ENCODE results near the gene UBALD1.

UBALD1 gene

DNA sequence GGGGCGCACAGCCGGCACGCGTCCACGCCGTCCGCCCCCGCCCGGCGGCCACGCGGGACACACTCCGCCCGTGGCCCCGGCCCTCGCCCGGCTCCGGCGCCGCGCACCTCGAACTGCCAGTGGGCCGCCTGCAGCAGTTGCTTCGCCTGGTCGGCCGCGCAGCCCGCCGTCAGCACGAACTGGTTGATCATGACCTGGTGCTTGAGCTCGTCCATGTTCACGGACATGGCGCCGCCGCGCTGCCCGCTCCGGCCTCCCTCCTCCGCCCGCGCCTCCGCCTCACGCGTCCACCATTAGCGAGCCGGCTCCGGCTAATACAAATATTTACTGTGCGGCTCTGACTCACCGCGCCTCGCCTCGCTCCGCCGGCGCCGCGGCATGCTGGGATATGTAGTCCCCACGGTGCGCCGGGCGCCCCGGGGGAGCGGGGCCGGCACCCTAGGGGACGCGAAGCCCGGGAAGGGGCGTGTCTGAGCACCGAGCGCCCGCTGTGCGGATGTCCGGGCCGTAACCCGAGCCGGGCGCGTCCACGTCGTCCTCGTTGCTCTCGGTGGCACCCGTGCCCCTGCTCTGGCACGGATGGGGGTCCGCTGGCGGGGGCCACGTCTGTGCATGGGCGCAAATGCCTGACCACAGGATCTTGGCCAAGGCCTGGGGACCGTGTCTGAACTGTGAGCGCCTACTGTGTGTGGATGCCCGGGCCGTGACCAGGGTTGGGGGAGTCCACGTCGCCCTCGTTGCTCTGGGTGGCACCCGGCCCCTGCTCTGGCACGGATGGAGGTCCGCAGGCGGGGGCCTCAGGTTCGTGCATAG is at the start of gene UBALD1:
UBALD1 (minus strand) TSS at position 318 of the 813 bp plus-strand sequence; CDS start at position 227, 91 bp downstream.
- DNase-seq (ENCODE audit: low spot score), result peak; percentile 93

DNA sequence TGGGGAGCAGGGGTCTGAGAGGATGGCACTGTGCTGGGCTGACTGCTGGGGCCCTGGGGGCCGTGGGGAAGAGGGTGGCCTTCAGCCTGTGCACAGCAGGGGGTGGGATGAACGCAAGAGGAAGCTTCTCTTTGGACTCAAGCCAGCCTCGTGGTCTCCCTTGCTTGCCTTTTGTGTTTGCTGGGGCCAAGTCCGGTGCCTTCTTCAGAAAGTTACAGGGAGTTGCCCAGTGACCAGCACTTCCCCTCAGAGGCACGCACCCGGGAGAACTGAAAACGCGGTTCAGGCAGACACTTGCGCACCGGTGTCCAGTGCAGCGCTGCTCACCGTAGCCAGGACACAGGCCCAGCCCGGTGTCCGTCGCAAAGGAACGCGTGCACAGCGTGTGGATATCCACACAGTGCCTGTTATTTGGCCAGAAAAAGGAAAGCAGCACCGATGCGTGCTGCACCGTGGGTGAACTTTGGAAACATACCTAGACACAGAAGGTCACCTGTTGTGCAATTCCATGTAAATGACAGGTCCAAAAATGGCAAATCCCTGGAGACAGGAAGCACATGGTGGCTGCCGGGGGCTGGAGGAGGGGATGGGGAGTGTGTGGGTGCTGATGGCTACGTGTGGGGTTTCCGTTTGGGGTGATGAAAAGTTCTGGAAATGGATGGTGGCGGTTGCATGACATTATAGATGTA is 49.2 kb upstream of the UBALD1 start:
- no peak for DNase-seq (ENCODE audit: low spot score)

DNA sequence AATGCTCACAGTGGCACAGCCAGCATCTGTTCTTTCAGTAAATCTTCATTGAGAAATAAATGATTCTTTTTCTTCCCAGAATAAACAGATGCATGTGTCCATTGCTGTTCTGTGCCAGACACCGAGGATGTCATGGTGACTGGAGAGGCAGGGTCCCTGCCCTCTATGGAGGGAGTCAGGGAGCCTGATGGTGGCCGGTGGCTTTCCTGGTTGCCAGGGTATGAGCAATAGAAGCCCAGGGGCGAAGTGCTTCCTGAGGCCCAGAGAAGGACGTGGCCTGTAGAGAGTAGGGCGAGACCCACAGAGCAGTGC is 48.7 kb upstream of the UBALD1 start:
- no peak for DNase-seq (ENCODE audit: low spot score)

DNA sequence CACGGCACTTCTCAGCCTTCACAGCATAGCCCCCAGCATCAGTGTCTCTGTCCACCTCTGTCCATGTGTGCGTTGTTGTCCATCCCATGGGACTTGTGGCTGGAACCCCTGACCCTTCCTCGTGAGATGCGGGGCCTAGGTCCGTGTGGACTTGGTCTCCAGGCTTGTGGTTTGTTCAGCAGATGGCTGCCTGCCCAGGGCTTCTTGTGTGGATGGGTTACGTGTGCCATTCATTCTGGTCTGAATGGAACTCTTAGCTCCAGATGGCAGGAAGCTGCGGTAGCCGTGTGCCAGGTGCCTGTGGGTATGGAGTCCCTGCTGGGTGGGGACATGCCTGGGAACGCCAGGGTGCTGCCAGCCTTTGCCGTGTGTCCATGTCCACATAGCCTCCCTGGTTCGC is 47.0 kb upstream of the UBALD1 start:
- DNase-seq (ENCODE audit: low spot score), result no peak

DNA sequence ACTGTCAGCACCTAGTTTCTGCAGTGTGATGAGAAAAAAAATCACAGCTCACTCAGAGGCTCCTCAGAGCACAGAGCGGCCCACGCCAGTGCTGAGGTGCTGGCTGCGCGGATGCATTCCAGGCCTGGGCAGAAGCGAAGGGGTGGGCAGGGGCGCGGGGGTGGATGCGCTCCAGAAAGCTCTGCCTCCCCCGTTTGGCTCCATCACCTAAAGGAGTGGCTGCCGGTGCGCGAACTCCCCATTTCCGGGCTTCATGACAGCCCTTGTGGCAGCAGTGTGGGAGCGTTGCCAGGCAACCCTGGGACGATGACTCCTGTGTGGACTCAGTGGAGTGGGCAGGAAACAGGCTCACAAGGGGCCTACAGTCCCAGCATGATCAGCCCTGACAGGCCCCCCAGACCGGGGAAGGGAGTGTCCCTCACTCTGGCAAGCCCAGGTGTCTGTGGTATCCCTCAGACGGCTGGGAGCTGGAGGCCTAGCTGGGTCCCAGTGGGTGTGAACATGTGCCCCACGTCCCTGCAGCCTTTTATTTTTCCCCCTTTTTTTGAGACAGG is 45.8 kb upstream of the UBALD1 start:
- no peak for DNase-seq (ENCODE audit: low spot score)

DNA sequence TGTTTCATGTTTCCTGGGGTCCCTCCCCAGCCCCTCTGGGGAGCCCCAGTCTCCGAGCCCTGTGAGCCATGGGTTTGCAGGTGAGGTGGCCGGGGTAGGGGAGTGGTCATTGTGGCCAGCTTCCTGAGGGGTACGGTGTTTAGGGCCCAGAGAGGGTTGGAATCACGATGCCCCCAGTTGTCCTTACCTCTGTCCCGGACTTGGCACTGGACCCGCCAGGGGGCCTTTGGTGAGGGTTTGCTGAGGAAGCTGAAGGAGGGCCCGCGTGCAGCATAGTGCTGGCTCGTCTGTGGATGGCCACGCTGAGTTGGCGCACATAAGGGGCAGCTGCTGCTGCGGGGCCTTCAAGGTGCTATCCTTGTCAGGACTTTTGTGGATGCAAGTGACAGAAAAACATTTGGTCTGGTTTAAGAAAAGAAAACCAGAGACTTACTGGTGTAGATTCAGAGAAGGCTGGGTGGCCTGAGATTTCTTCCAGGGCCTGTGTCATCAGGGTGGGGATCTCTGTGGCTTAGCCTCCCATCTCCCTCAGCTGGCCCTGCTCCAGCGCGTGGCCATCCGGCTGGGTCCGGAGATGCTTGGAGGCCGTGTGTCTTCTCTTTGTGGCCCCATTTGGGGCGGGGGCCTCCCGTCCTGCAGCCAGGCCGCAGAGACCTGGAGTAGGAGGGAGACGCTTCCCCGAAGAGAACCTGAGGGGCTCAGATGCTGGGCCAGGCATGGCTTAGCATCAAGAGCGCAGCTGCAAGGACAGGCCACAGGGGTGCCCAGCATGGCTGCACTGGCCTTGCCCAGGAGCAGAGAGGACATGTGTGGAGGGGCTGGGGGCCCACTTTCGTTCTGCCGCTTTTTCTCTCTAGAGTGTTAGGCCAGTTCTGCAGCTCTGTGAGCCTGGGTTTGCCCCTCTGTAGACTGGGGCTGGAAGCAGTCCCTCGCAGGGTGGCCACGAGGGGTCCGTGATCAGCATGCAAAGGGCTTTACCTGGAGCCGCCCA is 45.0 kb upstream of the UBALD1 start:
- DNase-seq (ENCODE audit: low spot score), result no peak

DNA sequence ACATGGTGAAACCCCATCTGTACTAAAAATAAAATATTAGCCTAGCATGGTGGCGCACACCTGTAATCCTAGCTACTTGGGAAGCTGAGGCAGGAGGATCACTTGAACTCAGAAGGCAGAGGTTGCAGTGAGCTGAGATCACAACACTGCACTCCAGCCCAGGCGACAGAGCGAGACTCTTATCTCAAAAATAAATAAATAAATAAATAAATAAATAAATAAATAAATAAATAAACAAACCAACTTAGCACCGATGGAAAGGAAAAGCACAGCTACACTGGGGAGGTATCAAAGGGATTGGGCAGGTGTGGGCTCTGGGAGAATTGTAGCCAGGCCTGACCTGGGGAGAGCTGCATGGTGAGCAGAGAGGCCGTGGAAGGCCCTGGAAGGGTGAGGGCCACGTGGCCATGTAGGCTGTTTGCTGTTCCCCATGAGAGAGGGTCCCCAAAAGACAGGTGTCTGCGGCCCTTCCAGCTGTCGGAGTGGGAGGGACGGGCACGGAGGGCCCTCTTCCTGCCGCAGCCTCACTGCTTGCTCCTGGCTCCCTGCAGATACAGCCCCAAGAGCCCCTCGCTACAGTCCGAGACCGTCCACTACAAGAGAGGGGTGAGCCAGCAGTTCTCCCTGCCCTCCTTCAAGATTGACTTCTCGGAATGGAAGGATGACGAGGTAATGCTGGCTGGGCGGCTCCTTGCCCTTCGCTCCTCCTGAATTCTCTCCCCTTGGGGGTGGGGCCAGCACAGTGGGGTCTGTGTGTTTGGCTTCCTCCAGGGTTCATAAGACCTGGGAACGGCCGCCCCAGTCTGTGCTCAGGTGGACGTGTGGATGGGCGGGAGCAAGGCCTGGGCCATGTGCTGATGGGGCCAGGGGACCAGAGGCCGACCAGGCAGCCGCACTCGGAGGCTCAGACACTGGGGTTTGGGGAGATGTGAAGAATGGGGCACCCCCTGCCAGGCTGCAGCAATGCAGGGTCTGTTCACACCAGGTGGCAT is 42.3 kb upstream of the UBALD1 start:
- DNase-seq (ENCODE audit: low spot score), result no peak

DNA sequence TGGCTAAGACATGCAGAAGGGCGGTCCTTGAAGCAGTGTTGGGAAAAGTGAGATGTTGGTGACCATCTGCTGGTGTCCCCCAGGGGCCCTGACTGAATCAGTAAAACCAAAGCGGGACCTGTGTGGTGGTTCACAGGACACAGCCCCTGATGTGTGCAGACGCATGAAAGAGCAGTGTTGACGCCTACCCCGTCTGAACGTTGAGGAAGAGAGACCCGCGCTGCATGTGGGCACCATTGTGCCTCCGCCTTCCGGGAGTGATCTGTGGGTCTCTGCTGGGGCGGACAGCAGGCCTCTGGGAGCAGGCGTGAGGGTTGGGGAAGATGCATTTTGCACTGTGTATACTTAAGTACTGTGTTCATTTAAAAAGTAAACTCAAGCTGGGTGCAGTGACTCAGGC is 41.5 kb upstream of the UBALD1 start:
- no peak for DNase-seq (ENCODE audit: low spot score)

DNA sequence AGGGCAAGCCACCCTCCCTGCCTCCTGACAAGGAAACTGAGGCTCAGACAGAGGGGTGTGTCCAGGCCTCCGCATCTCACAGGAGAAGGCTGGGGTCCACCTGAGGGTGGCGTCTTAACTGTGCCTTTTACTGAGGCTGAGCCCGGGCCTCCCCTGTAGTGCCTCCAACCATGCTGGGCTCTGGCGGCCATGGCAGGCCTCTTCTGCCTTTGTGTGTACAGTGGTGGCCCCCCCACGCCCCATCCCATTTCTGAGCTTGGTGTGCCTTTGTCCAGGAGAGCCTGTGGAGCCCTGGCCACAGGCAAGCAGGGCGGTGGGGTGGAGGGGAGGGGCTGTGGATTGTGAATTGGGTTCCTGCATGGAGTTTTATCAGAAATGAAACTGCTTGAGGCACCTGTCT is 41.1 kb upstream of the UBALD1 start:
- DNase-seq (ENCODE audit: low spot score), result no peak

DNA sequence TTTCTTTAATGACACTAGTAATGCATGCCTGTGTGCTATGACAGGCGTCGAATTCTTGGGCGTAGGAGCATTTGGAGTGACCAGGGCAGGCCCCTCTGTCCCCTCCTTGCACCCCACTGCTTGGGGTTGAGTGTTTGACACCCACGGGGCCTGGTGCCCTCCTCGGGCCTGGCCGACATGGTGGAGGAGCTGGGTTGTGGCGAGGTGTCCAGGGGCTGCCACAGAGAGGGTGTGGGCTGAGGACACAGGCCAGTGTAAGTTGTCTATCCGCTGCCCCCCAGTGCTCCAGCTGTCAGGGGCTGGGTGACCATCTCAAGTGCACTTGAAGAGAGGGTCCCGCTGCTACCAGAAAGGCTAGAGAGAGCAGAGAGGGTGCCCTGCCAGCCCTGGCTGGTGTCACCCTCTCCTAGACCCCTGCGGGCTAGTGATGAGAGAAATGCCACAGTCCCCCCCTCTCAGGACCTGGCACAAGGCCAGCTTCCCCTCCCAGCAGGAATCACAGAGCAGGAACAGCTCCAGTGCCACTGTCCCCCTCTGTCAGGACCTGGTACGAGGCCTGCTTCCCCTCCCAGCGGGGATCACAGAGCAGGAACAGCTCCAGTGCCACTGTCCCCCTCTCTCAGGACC is 40.4 kb upstream of the UBALD1 start:
- no peak for DNase-seq (ENCODE audit: low spot score)

DNA sequence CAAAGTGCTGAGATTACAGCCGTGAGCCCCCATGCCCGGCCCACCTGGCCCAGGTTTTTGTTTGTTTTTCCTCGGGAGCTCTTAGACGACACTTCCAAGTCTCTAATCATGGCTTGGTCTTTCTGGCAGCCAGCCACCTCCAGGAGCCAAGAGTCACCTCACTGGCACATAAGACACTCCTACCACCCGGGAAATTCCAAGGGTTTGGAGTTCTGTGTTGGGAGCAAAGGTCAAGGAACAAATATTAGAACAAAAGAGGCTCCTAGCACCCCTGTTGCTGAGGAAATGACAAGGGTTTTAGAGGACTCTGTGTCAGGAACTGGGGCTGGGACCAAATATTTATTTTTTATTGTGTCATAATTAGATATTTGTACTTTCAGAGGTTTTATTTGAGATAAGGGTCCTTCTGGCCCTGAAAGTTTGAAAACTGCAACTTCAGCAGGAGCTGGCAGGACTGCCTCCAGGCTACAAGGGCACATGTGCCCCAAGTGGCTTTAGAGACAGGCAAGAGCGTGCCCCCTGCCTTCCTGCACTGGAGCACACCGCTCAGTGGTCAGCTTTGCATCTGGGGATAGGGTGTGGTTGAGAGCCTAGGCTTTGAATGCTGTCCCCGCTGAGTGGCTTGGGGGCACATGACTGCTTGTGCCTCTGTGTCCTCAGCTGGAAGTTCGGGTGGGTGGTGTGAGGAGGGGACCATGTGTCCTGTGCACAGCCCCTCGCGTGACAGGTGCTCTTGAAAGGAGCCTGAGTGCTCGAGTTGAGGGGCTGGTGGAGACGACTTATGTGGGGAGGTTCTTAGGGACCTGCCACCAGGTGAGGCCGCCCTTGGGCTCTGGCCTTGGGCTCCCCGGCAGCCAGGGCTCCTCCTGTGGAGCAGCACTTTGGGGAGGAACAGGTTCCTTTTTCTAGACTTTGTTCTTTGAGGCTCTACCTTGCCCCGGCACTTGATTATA is 39.6 kb upstream of the UBALD1 start:
- DNase-seq (ENCODE audit: low spot score), result peak; percentile 76

DNA sequence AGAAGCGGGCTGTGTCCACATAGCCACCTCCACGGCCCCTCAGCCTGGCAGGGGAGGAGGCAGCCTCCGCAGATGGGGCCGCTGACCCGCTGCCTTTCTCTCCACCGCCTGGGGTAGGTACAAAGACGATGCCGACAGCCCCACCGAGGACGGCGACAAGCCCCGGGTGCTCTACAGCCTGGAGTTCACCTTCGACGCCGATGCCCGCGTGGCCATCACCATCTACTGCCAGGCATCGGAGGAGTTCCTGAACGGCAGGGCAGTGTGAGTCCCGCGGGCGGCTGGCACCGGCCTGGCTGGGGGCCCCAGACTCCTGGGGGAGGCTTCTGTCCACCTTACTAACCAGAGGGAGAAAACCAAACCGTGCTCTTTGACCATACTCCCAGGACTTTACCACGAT is 37.9 kb upstream of the UBALD1 start:
- no peak for DNase-seq (ENCODE audit: low spot score)

DNA sequence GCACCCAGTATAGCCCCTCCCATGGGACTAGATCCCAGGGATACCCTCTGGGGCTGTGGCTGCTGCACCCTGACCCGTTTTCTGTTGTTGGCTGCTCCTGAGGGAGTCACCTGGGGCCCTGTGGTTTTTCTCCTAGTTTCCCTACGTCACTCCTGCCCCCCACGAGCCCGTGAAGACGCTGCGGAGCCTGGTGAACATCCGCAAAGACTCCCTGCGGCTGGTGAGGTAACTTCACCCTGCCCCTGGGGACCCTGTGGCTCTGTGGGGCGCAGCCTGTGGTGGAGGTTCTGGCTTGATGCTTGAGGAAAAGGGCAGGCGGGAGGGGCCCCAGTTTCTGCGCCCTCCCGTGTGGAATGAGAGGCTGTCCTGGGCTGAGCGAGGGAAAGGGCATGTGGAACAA is 37.1 kb upstream of the UBALD1 start:
- no peak for DNase-seq (ENCODE audit: low spot score)

DNA sequence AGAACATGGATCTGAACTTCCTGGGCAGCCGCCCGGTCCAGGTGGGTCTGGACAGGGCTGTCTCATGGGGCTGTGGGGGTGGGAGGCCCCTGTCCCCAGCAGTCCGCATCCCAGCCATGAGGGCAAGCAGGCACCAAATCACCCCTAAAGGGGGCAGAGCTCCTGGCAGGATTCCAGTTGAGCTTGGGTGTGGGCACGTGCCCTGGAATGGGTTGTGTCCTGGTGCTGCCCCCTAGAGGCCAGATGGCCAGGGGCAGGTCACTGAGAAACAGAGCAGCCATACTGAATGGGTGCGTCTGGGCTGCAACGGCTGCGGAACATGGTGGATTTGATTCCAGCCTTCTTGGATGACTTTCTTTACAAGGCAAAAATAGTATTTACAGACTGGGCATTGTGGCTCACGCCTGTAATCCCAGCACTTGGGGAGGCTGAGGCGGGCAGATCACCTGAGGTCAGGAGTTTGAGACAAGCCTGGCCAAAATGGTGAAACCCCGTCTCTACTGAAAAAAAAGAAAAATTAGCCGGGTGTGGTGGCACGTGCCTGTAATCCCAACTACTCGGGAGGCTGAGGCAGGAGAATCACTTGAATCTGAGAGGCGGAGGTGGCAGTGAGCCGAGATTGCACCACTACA is 35.9 kb upstream of the UBALD1 start:
- peak; percentile 35 for DNase-seq (ENCODE audit: low spot score)

DNA sequence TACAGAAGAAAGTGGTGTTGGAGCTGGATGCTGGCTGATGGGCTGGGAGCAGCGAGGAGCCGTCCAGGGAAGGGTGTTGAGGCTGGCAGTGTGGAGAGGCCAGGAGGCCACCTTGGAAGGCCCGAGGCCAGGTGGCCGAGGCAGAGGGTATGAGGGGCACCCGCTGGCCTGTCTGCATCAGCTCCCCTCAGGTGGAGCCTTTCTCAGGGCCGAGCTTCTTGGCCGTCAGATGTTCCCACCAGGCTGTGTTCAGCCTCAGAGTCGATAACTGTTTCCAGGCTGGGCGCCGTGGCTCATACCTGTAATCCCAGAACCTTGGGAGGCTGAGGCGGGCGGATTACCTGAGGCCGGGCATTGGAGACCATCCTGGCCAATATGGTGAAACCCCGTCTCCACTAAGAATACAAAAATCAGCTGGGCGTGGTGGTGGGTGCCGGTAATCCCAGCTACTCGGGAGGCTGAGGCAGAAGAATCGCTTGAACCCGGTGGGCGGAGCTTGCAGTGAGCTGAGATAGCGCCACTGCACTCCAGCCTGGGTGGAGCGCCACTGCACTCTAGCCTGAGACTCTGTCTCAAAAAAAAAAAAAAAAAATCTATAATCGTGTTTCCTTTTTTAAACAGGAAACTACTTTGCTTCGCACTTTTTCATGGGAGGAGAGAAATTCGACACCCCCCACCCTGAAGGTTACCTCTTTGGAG is 35.2 kb upstream of the UBALD1 start:
- no peak for DNase-seq (ENCODE audit: low spot score)

DNA sequence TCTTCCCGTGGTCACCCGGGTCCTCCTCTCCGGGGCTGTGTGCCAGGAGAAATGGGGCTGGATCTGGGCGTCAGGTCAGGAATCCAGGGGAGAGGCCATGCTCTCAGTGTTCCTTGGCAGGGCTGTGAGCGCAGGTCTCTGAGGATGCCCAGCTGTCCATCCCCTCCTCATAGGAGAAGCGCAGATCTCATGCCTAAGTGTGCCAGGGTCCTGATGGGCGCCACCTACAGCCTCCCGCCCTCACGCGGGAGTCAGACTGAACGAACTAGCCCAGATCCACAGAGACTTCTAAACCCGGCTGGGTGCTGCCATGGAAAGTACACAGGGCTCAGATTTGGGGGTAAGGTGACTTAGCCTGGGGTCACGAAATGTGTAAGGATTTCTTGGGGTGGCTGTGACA is 34.2 kb upstream of the UBALD1 start:
- no peak for DNase-seq (ENCODE audit: low spot score)

DNA sequence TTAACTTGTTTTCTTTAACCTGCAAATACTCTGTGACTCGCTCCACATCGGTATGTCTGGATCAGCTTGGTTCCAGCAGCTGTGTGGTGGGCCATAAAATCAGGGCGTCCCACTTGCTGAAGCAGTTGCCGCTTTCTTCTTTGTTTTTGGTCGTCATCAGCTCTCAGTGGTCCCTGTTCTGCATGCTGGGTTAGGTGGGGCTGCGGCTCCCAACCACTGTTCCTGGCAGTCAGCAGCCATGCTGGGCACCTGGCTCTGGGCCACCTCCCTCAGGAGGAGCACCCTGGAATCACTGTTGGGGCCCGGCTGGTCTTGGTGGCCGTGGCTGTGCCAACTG is 32.9 kb upstream of the UBALD1 start:
- no peak for DNase-seq (ENCODE audit: low spot score)
